ENCODE data around the gene BRCC3. TPM values are rescaled to one million over a fixed set of nuclear protein-coding genes. Genes with fewer than 3 reads are reported as not detected.
"Not testable (repeated sequence)": the region's sequence is repeated elsewhere in the genome, so short reads cannot be mapped to it uniquely, and the experiment has no call there.

Gene BRCC3
- polyA plus RNA-seq, 4 donors: 14.3 to 29.8 (median 24.1) TPM

DNA sequence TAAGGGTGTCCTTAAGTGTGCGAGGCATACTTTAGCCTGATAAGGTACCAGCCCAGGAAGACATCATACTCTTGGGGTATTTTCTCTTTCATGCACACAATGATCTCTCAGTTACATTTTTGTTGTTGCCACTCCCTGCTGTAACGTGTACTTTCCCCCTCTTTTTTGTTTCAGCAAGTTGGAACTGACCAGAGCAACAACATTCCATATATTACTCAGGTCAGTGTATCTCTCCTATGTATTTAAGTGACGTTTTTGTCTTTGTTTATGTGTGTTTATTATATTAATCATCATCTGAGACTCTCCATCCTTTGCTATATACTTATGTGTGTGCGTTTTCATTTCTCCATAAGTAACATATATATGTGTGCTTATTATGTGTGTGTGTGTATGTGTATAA is 73.6 kb downstream of the BRCC3 start:
- 56 to 74% (median 62%) methylated on average over 4 of the region's 4 CpGs for WGBS, 3 donors
- DNase-seq: no peak
- Histone ChIP-seq H3K4me1 (ENCODE audit: control insufficient read depth in 3 of 3, insufficient read depth in 2 of 3, low read depth in 1 of 3, low read length in 2 of 3) (no peaks in the 10 kb centered on the region), H3K36me3 (ENCODE audit: control insufficient read depth in 3 of 3, insufficient read depth in 2 of 3, low read depth in 1 of 3, low read length in 3 of 3) (no peaks in the 10 kb centered on the region), H3K9me3 (ENCODE audit: control insufficient read depth in 2 of 2, insufficient read depth in 1 of 2, low read depth in 1 of 2, low read length in 1 of 2) (no peaks in the 10 kb centered on the region), H3K27ac (ENCODE audit: low read depth in 1 of 3, low read length in 2 of 3) (no peak overlapping the region), H3K27me3 (ENCODE audit: control insufficient read depth in 3 of 3, insufficient read depth in 3 of 3, low read length in 3 of 3) (no peaks in the 10 kb centered on the region), H3K4me3 (ENCODE audit: low read depth in 1 of 3, low read length in 3 of 3) (no peak overlapping the region)
- no peak for FAIRE-seq

DNA sequence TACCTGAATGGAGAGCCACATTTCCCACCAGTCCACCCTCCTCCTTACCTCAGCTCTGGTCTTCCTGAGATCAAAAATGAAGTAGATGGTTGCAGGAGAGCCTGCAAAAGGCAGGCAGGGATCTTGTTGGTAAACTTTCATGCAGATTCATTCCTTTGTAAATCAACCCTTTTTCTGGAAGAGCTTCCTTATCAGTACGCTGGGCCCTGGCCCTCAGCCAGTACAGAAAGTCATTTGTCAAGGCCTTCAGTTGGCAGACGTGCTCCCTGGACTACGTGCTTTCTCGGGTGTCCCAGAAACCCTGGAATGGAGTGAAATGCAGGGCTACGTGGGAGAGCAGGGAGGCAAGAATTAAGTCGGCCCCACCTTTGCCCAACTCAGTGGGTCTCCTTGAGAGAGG is 76.3 kb downstream of the BRCC3 start:
- FAIRE-seq; H3K36me3 ChIP-seq (ENCODE audit: control insufficient read depth in 3 of 3, insufficient read depth in 2 of 3, low read depth in 1 of 3, low read length in 3 of 3): not testable (repeated sequence)

DNA sequence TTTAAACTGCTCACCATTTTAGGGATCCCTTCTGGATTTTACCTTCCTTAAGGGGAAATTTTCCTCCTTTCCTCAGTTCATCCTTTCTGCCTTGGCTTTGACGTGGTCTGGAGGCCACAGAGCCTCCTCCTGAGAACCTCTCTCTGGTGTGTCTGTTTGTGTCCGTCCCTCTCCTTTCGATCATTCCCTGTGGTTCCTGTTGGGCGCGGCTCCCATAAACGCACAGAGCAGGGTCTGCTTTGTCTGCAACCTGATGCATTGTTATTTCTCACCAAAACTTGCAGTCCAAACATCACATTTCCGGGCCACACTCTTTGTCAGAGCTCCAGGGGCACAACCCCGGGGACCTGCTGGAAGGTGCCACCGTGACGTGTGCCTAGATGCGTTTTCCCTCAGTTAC is 76.9 kb downstream of the BRCC3 start:
- not testable (repeated sequence) for H3K9me3 ChIP-seq (ENCODE audit: control insufficient read depth in 2 of 2, insufficient read depth in 1 of 2, low read depth in 1 of 2, low read length in 1 of 2); FAIRE-seq; H3K27ac ChIP-seq (ENCODE audit: low read depth in 1 of 3, low read length in 2 of 3); H3K4me1 ChIP-seq (ENCODE audit: control insufficient read depth in 3 of 3, insufficient read depth in 2 of 3, low read depth in 1 of 3, low read length in 2 of 3); H3K27me3 ChIP-seq (ENCODE audit: control insufficient read depth in 3 of 3, insufficient read depth in 3 of 3, low read length in 3 of 3); H3K36me3 ChIP-seq (ENCODE audit: control insufficient read depth in 3 of 3, insufficient read depth in 2 of 3, low read depth in 1 of 3, low read length in 3 of 3); H3K4me3 ChIP-seq (ENCODE audit: low read depth in 1 of 3, low read length in 3 of 3); DNase-seq
- no CpG with 5 or more reads among the region's 11 CpGs for WGBS, 3 donors

More for the DNA sequence above, 76.3 kb downstream of the BRCC3 start:
- peak in 1 of 2 donors; percentile 1 for DNase-seq
- H3K4me3 ChIP-seq (ENCODE audit: low read depth in 1 of 3, low read length in 3 of 3); H3K27me3 ChIP-seq (ENCODE audit: control insufficient read depth in 3 of 3, insufficient read depth in 3 of 3, low read length in 3 of 3); H3K4me1 ChIP-seq (ENCODE audit: control insufficient read depth in 3 of 3, insufficient read depth in 2 of 3, low read depth in 1 of 3, low read length in 2 of 3); H3K27ac ChIP-seq (ENCODE audit: low read depth in 1 of 3, low read length in 2 of 3); H3K9me3 ChIP-seq (ENCODE audit: control insufficient read depth in 2 of 2, insufficient read depth in 1 of 2, low read depth in 1 of 2, low read length in 1 of 2): not testable (repeated sequence)
- 6 to 17% (median 17%) methylated on average over 1 of the region's 6 CpGs for WGBS, 3 donors

DNA sequence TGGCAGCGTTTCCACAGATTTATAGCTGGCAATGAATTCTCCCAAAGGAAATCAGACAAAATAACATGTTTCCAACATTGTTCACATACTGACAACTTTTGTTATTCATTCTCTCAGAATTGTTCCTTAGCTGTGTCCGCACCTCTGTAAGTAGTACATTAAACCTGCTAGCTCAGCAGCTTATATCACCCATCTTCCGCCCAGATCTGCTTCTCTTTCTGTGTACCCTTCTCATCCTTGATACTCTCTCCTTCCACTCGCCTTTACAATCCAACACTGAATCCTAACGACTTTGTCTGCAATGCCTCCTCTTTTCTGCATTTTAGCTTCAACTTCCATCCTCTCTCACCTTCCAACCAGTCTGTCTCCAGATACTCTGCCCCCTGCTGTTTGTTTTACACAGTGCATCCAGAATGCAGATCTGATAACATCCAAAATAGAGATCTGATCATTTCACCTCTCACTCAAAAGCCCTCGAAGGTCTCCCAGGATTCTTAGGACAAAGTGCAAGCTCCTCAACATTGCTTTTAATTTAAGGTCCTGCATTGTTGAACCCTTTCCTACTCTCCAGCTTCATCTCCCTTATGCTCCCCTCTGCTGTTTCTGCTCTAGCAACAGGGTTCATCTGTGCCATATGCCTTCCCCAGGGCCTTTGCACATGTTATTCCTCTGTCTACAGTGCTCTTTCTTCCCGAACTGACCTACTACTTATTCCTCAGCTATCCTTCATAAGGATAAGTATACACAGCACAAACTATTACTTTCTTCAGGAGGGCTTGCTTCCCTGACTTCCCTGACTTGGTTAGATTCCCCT is 77.6 kb downstream of the BRCC3 start:
- H3K36me3 ChIP-seq (ENCODE audit: control insufficient read depth in 3 of 3, insufficient read depth in 2 of 3, low read depth in 1 of 3, low read length in 3 of 3): no peaks in the 10 kb centered on the region
- no peaks in the 10 kb centered on the region for H3K4me1 ChIP-seq (ENCODE audit: control insufficient read depth in 3 of 3, insufficient read depth in 2 of 3, low read depth in 1 of 3, low read length in 2 of 3)
- no peaks in the 10 kb centered on the region for H3K27me3 ChIP-seq (ENCODE audit: control insufficient read depth in 3 of 3, insufficient read depth in 3 of 3, low read length in 3 of 3)
- 48 to 66% (median 59%) methylated on average over 7 of the region's 7 CpGs for WGBS, 3 donors
- no peak for FAIRE-seq
- H3K27ac ChIP-seq (ENCODE audit: low read depth in 1 of 3, low read length in 2 of 3): no peak overlapping the region
- H3K4me3 ChIP-seq (ENCODE audit: low read depth in 1 of 3, low read length in 3 of 3): no peak overlapping the region
- no peaks in the 10 kb centered on the region for H3K9me3 ChIP-seq (ENCODE audit: control insufficient read depth in 2 of 2, insufficient read depth in 1 of 2, low read depth in 1 of 2, low read length in 1 of 2)
- DNase-seq: peak; percentile 2 to 20

DNA sequence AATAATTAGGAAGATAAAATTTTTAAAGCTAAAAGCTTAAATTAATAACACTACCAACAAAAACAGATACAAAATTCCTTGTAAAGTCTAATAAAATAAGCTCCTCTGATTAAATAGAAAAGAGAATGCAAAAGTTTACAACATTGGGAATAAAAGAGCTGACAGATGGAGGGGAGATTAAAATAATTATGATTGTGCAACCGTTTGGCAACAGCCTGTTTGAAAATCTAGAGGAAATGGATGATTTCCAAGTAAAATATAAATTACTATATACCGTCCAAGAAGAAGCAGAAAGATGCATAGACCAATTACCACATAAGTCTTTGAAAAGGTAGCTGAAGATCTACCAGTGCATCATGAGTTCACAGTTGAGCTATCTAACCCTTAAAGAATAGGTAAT is 98.6 kb downstream of the BRCC3 start:
- H3K4me1 ChIP-seq (ENCODE audit: control insufficient read depth in 3 of 3, insufficient read depth in 2 of 3, low read depth in 1 of 3, low read length in 2 of 3): no peaks in the 10 kb centered on the region
- H3K4me3 ChIP-seq (ENCODE audit: low read depth in 1 of 3, low read length in 3 of 3): no peak overlapping the region
- no peak for FAIRE-seq
- no peak for DNase-seq
- H3K36me3 ChIP-seq (ENCODE audit: control insufficient read depth in 3 of 3, insufficient read depth in 2 of 3, low read depth in 1 of 3, low read length in 3 of 3): no peaks in the 10 kb centered on the region
- no peaks in the 10 kb centered on the region for H3K9me3 ChIP-seq (ENCODE audit: control insufficient read depth in 2 of 2, insufficient read depth in 1 of 2, low read depth in 1 of 2, low read length in 1 of 2)
- no peaks in the 10 kb centered on the region for H3K27me3 ChIP-seq (ENCODE audit: control insufficient read depth in 3 of 3, insufficient read depth in 3 of 3, low read length in 3 of 3)
- no peak overlapping the region for H3K27ac ChIP-seq (ENCODE audit: low read depth in 1 of 3, low read length in 2 of 3)
- 20 to 34% (median 30%) methylated on average over 2 of the region's 2 CpGs for WGBS, 3 donors

Other genes with a start within 250 kb of the BRCC3 start
- gene SMIM9, start 236.8 kb upstream of the BRCC3 start, polyA plus RNA-seq: not detected
- 10 to 100 TPM; 13.2 to 39.4 (median 18.7) TPM for gene F8A1, start 185.2 kb upstream of the BRCC3 start, polyA plus RNA-seq
- 1 to 10 TPM in 3 of 4 donors, under 1 TPM in 1; 0.89 to 4.8 (median 1.7) TPM for gene F8, start 48.8 kb upstream of the BRCC3 start, polyA plus RNA-seq
- gene FUNDC2, start 44.7 kb upstream of the BRCC3 start, polyA plus RNA-seq: 100 to 1,000 TPM in 1 of 4 donors, 10 to 100 TPM in 3; 77.9 to 129 (median 97.0) TPM
- 10 to 100 TPM in 3 of 4 donors, 1 to 10 TPM in 1; 9.3 to 17.3 (median 12.9) TPM for gene CMC4, start 372 bp upstream of the BRCC3 start, polyA plus RNA-seq
- 10 to 100 TPM; 12.2 to 42.3 (median 15.0) TPM for gene MTCP1, start 372 bp upstream of the BRCC3 start, polyA plus RNA-seq
- gene VBP1, start 145.0 kb downstream of the BRCC3 start, polyA plus RNA-seq: 10 to 100 TPM; 35.1 to 39.1 (median 38.4) TPM
- under 1 TPM in 3 of 4 donors, not detected in 1; 0.27 to 0.91 (median 0.50) TPM for gene RAB39B, start 193.0 kb downstream of the BRCC3 start, polyA plus RNA-seq

Data from small intestine (tissue), 7 donors.